Trophoblast cell (in vitro differentiated cells and primary cell): ENCODE measurements around the gene PEX10.

Experiments used
- DNase-seq, 2 donors: peaks; one replicate each; pipeline ENCODE4 v3.0.0-alpha.2; 2016
- H2AFZ ChIP-seq: 2 replicates; pipeline ENCODE4 v1.6.1; 2013; ENCODE audit warnings: low read length, moderate library complexity, mild to moderate bottlenecking; ENCODE audit not compliant: insufficient read depth, poor library complexity
- H2AK5ac ChIP-seq: 2 replicates; pipeline ENCODE4 v1.6.1; 2013; ENCODE audit warnings: mild to moderate bottlenecking, low read length
- H2BK120ac ChIP-seq: 2 replicates; pipeline ENCODE4 v1.6.1; 2013; ENCODE audit warnings: low read length, mild to moderate bottlenecking, moderate library complexity; ENCODE audit not compliant: insufficient read depth, poor library complexity
- H2BK12ac ChIP-seq: 2 replicates; pipeline ENCODE4 v1.6.1; 2013; ENCODE audit warnings: mild to moderate bottlenecking, low read length, moderate library complexity
- H2BK5ac ChIP-seq: 2 replicates; pipeline ENCODE4 v1.6.1; 2013; ENCODE audit warnings: low read length, low read depth, moderate library complexity, mild to moderate bottlenecking; ENCODE audit not compliant: poor library complexity
- H3K14ac ChIP-seq: 2 replicates; pipeline ENCODE4 v1.6.1; 2013; ENCODE audit warnings: mild to moderate bottlenecking, low read length
- H3K18ac ChIP-seq: 2 replicates; pipeline ENCODE4 v1.6.1; 2013; ENCODE audit warnings: mild to moderate bottlenecking, low read length
- H3K23ac ChIP-seq: 2 replicates; pipeline ENCODE4 v1.6.1; 2013; ENCODE audit warnings: low read length
- H3K27ac ChIP-seq: 2 replicates; pipeline ENCODE4 v1.5.1; 2013; ENCODE audit warnings: low read depth, mild to moderate bottlenecking, inconsistent platforms, low read length, moderate library complexity
- H3K27me3 ChIP-seq: 2 replicates; pipeline ENCODE4 v1.6.1; 2013; ENCODE audit warnings: inconsistent platforms, mild to moderate bottlenecking, low read length, moderate library complexity; ENCODE audit not compliant: insufficient read depth
- H3K36me3 ChIP-seq, 2 experiments: 1 replicate in 1 of 2; 2 replicates in 1 of 2; pipeline ENCODE4 v1.6.1; 2013; ENCODE audit warnings: low read length in 2 of 2, mild to moderate bottlenecking in 2 of 2, moderate library complexity in 1 of 2; ENCODE audit not compliant: insufficient read depth in 2 of 2, control insufficient read depth in 1 of 2
- H3K4ac ChIP-seq: 2 replicates; pipeline ENCODE4 v1.6.1; 2013; ENCODE audit warnings: low read depth, mild to moderate bottlenecking, low read length, moderate library complexity
- H3K4me1 ChIP-seq, 2 experiments: 1 replicate in 1 of 2; 2 replicates in 1 of 2; pipeline ENCODE4 v1.6.1; 2013; ENCODE audit warnings: low read length in 2 of 2, mild to moderate bottlenecking in 2 of 2, moderate library complexity in 1 of 2; ENCODE audit not compliant: insufficient read depth in 2 of 2, control insufficient read depth in 1 of 2
- H3K4me2 ChIP-seq: 2 replicates; pipeline ENCODE4 v1.6.1; 2013; ENCODE audit warnings: inconsistent platforms, mild to moderate bottlenecking, low read length, moderate library complexity
- H3K4me3 ChIP-seq: 2 replicates; pipeline ENCODE4 v1.5.1; 2013; ENCODE audit warnings: mild to moderate bottlenecking, low read depth, low read length, inconsistent platforms
- H3K79me1 ChIP-seq: one replicate; pipeline ENCODE4 v1.6.1; 2013; ENCODE audit warnings: low read length
- H3K79me2 ChIP-seq: 2 replicates; pipeline ENCODE4 v1.6.1; 2013; ENCODE audit warnings: low read length, mild to moderate bottlenecking; ENCODE audit not compliant: control insufficient read depth, insufficient read depth, poor library complexity
- H3K9ac ChIP-seq: 2 replicates; pipeline ENCODE4 v1.6.1; 2013; ENCODE audit warnings: mild to moderate bottlenecking, low read length
- H3K9me3 ChIP-seq: 2 replicates; pipeline ENCODE4 v1.6.1; 2013; ENCODE audit warnings: low read depth, mild to moderate bottlenecking, control low read depth, inconsistent platforms, low read length; ENCODE audit not compliant: insufficient read depth
- H4K12ac ChIP-seq: 2 replicates; pipeline ENCODE4 v1.6.1; 2013; ENCODE audit warnings: low read depth, mild to moderate bottlenecking, low read length, moderate library complexity
- H4K8ac ChIP-seq: 2 replicates; pipeline ENCODE4 v1.6.1; 2013; ENCODE audit warnings: low read depth, mild to moderate bottlenecking, low read length, moderate library complexity
- H4K91ac ChIP-seq: one replicate; pipeline ENCODE4 v1.6.1; 2013; ENCODE audit warnings: low read depth, mild to moderate bottlenecking, low read length, moderate library complexity
- WGBS: extraction: QIAGEN DNeasy Blood & Tissue Kit; methylation state at CpG from one replicate; pipeline ENCODE4 v1.1.7; 2013; ENCODE audit warnings: missing lambda C conversion rate; ENCODE audit not compliant: insufficient read length, insufficient coverage; ENCODE audit errors: extremely low coverage; 5-methylcytosine and 5-hydroxymethylcytosine counted together

Gene PEX10

GRCh38 chr1:2427051-2427450 is 14.7 kb upstream of the PEX10 start:
- H4K91ac ChIP-seq, result no peak overlapping the region
- no peak overlapping the region for H2BK12ac ChIP-seq
- H3K9ac ChIP-seq, result no peak overlapping the region
- no peaks in the 10 kb centered on the region for H3K27me3 ChIP-seq
- no peak overlapping the region for H3K4ac ChIP-seq
- H3K14ac ChIP-seq, result no peak overlapping the region
- no peaks in the 10 kb centered on the region for H3K4me1 ChIP-seq
- no peak overlapping the region for H2AK5ac ChIP-seq
- peaks cover 27% of the 10 kb centered on the region for H3K9me3 ChIP-seq
- no peak overlapping the region for H2BK120ac ChIP-seq
- no peaks in the 10 kb centered on the region for H3K36me3 ChIP-seq
- no CpG with 5 or more reads among the region's 18 CpGs for WGBS
- no peak for DNase-seq
- no peak overlapping the region for H3K18ac ChIP-seq
- no peak overlapping the region for H4K8ac ChIP-seq
- H4K12ac ChIP-seq, result no peak overlapping the region
- no peak overlapping the region for H3K23ac ChIP-seq
- no peak overlapping the region for H3K4me3 ChIP-seq
- H2AFZ ChIP-seq, result no peak overlapping the region
- no peaks in the 10 kb centered on the region for H3K79me2 ChIP-seq
- no peak overlapping the region for H3K27ac ChIP-seq
- H3K4me2 ChIP-seq, result no peak overlapping the region
- H3K79me1 ChIP-seq, result no peaks in the 10 kb centered on the region
- no peak overlapping the region for H2BK5ac ChIP-seq

- Histone ChIP-seq H3K4ac (no peak overlapping the region), H3K4me2 (no peak overlapping the region), H3K18ac (no peak overlapping the region), H2BK12ac (no peak overlapping the region), H3K4me1 (no peaks in the 10 kb centered on the region), H3K9ac (no peak overlapping the region), H3K23ac (no peak overlapping the region), H4K12ac (no peak overlapping the region), H2BK120ac (no peak overlapping the region), H3K79me2 (no peaks in the 10 kb centered on the region), H3K9me3 (peaks cover 27% of the 10 kb centered on the region), H3K4me3 (no peak overlapping the region), H4K8ac (no peak overlapping the region), H3K27ac (no peak overlapping the region), H3K79me1 (no peaks in the 10 kb centered on the region), H2AFZ (no peak overlapping the region), H2AK5ac (no peak overlapping the region), H3K36me3 (no peaks in the 10 kb centered on the region), H3K14ac (no peak overlapping the region), H3K27me3 (no peaks in the 10 kb centered on the region), H4K91ac (no peak overlapping the region), H2BK5ac (no peak overlapping the region)
- no peak for DNase-seq
- no CpG with 5 or more reads among the region's 18 CpGs for WGBS
Measured at GRCh38 chr1:2426540-2426939, 14.2 kb upstream of the PEX10 start.

GRCh38 chr1:2425892-2426291 is 13.5 kb upstream of the PEX10 start:
- H3K14ac ChIP-seq, result no peak overlapping the region
- DNase-seq, result no peak
- H3K4ac ChIP-seq, result no peak overlapping the region
- no peaks in the 10 kb centered on the region for H3K79me1 ChIP-seq
- H3K4me1 ChIP-seq, result no peaks in the 10 kb centered on the region
- no peak overlapping the region for H3K4me3 ChIP-seq
- H3K27ac ChIP-seq, result no peak overlapping the region
- H3K36me3 ChIP-seq, result no peaks in the 10 kb centered on the region
- peaks cover 27% of the 10 kb centered on the region for H3K9me3 ChIP-seq
- H4K12ac ChIP-seq, result no peak overlapping the region
- H3K79me2 ChIP-seq, result no peaks in the 10 kb centered on the region
- no peak overlapping the region for H2BK12ac ChIP-seq
- H3K18ac ChIP-seq, result no peak overlapping the region
- no peak overlapping the region for H2BK5ac ChIP-seq
- WGBS, result no CpG with 5 or more reads among the region's 11 CpGs
- no peak overlapping the region for H3K4me2 ChIP-seq
- H4K91ac ChIP-seq, result no peak overlapping the region
- H3K9ac ChIP-seq, result no peak overlapping the region
- H2AK5ac ChIP-seq, result no peak overlapping the region
- no peaks in the 10 kb centered on the region for H3K27me3 ChIP-seq
- no peak overlapping the region for H4K8ac ChIP-seq
- H2BK120ac ChIP-seq, result no peak overlapping the region
- H2AFZ ChIP-seq, result no peak overlapping the region
- H3K23ac ChIP-seq, result no peak overlapping the region

GRCh38 chr1:2422523-2422922 is 10.2 kb upstream of the PEX10 start:
- no peak overlapping the region for H3K18ac ChIP-seq
- no peak overlapping the region for H2AK5ac ChIP-seq
- H3K79me2 ChIP-seq, result no peaks in the 10 kb centered on the region
- H2AFZ ChIP-seq, result no peak overlapping the region
- no peaks in the 10 kb centered on the region for H3K27me3 ChIP-seq
- no peaks in the 10 kb centered on the region for H3K36me3 ChIP-seq
- H2BK5ac ChIP-seq, result no peak overlapping the region
- no peaks in the 10 kb centered on the region for H3K4me1 ChIP-seq
- no peak overlapping the region for H3K4me3 ChIP-seq
- no peak overlapping the region for H3K4me2 ChIP-seq
- no peak overlapping the region for H4K8ac ChIP-seq
- no peak overlapping the region for H2BK120ac ChIP-seq
- H3K27ac ChIP-seq, result no peak overlapping the region
- H4K91ac ChIP-seq, result no peak overlapping the region
- H3K23ac ChIP-seq, result no peak overlapping the region
- no peak overlapping the region for H3K14ac ChIP-seq
- no peak overlapping the region for H3K4ac ChIP-seq
- no peak overlapping the region for H2BK12ac ChIP-seq
- H3K79me1 ChIP-seq, result no peaks in the 10 kb centered on the region
- no peak overlapping the region for H3K9ac ChIP-seq
- peaks cover 7% of the 10 kb centered on the region for H3K9me3 ChIP-seq
- WGBS, result no CpG with 5 or more reads among the region's 4 CpGs
- no peak for DNase-seq
- no peak overlapping the region for H4K12ac ChIP-seq
